Occipital lobe (tissue), 2 donors: ENCODE measurements around the gene ADISSP. TPM values are rescaled to one million over a fixed set of nuclear protein-coding genes. Genes with fewer than 3 reads are reported as not detected.

Source experiments
- DNase-seq: peaks from one replicate; lab custom pipeline; 2025; lab: John Stamatoyannopoulos, UW
- total RNA-seq: library from RNA; depleted of rRNA; stranded (reverse); fragments of >200 nt; gene quantifications from one replicate; pipeline ENCODE4 v1.2.3, GENCODE V29; 2014

The ADISSP gene
- total RNA-seq, 1 donor from 2014 or later = 18.9 TPM

DNA sequence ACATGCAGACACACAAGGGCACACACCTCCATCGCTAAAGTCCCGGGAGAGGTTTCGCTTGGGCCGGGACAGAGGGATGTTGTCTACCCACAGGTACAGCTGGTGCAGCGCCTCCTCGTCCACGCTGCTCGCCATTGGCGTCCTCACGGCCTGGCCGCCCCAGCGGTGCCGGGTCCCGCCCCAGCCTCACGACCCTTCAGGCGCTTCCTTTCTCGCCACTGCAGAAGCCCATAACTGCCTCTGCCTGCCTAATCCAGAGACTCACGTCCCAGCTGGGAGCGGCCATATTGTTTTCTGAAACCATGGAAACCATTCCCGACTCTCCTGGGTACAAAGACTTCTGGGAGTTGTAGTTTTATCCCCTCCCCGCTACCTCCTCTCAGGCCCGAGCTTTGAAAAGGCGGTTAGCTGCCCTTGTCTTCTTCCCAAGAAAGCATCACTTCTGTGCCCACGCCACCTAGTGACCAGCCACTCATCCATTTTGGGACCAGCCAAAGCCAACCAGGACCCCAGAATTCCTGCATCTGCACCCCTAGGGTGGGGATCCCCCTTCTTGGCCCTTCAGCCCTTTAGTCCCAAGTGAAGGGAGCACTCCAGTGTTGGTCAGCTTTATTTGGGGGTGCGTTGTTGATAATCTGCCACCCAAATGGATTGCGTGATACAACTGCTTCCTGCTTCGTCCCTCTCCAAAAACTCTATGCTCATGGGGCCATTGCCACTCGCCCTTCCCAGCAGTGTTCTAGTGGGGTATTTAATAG lies 13.8 kb upstream of the ADISSP start, which contains the start of gene SPEF1:
SPEF1 (minus strand) TSS at position 296 of the 758 bp plus-strand sequence; CDS start at position 135, 161 bp downstream.
- DNase-seq = peak; percentile 69

DNA sequence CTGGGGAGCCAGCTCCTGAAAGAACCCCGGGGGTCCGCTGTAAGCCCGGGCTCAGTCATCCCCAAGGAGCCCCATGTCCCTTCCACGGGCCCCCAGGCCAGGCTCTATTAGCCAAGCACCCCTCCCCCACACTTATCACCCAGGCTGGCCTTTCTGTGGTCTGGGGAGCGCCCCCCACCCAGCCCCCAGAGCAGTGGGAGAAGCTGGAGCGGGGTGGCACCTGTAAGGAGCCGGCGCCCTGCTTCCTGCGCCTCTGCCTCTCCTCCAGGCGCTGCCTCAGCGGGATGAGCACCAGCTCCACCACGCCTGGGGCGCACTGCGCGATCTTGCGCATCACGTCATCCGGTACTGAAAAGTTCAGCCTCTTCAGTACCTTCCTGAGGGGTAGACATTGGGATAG lies 11.4 kb upstream of the ADISSP start:
- DNase-seq = peak; percentile 51

DNA sequence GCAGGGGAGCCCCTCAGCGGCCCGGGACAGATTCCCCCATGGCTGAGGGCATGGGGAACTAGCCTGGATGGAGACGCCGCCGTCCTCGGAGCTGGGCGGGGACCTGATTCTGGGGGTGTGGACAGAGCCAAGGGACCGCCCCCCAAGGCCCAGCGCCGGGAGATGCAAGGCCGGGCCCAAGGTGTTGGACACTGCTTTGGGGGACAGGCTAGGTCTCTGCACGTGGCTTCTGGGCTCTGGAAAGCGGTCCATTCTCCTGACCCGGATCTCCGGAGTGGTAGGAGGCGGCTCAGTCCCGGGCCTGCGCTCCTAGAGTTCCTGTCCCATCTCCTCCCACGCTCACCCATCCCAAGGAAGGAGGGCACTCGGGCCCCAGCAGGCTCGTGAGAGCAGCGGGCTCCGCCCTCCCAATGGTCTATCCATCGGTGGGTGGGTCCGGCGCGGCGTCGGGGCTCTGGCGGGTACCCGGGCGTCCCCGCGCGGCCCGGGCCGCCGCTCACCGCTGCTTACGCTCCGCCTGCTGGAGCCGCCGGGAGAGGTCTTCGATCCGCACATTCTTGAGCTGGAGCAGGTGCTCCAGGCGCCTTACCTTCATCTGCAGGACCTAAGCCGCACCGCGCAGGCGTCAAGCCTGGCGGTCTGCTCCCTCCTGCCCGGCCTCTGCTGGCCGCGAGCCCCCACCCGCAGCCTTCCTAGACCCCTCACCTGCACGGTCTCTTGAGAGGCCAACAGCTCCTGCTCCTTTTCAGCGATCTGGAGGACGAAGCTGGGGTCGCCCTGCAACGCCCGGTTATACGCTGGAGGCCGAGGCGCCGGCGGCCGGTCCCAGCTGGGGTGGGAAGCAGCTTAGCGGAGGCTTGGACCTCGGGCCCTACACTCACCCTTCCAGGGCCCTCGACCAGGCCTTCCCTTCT lies 10.4 kb upstream of the ADISSP start:
- no peak for DNase-seq

- no peak for DNase-seq
Observed at GRCh38 chr20:3777381-3777715, 9.8 kb upstream of the ADISSP start.

DNA sequence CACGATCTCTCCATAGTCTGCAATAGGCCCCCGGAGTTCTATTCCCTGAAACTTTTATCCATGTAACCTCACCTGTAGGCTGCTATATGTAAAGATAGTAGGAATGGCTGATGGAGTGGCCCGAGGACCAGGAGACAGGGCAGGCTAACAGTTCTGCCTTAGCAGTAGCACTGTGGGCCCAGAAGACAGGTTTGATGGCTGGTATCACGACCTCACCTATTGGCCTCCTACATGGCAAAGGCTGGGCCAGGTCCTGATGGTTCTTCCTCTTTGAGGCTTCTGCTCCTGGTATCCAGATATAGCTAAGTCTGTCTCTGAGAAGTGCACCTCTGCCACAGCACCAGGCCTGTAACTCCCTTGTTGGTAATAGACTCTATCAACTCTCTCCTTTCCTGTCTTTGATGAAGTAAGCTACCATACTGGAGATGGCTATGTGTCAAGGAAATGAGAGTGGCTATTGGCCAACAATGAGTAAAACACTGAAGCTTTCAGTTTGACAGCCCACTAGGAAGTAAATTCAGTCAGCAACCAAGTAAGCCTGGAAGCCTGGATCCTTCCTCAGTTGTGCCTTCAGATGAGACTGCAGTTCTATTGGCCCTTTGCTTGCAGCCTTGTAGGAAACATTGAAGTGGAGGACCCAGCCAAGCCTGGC lies 8.0 kb upstream of the ADISSP start:
- no peak for DNase-seq

- DNase-seq = no peak
Observed at GRCh38 chr20:3771552-3772058, 4.1 kb upstream of the ADISSP start.

- DNase-seq = peak; percentile 64
Observed at GRCh38 chr20:3768342-3769130, 983 bp upstream of the ADISSP start.

GRCh38 chr20:3767110-3767426 lies 485 bp downstream of the ADISSP start:
- no peak for DNase-seq

DNA sequence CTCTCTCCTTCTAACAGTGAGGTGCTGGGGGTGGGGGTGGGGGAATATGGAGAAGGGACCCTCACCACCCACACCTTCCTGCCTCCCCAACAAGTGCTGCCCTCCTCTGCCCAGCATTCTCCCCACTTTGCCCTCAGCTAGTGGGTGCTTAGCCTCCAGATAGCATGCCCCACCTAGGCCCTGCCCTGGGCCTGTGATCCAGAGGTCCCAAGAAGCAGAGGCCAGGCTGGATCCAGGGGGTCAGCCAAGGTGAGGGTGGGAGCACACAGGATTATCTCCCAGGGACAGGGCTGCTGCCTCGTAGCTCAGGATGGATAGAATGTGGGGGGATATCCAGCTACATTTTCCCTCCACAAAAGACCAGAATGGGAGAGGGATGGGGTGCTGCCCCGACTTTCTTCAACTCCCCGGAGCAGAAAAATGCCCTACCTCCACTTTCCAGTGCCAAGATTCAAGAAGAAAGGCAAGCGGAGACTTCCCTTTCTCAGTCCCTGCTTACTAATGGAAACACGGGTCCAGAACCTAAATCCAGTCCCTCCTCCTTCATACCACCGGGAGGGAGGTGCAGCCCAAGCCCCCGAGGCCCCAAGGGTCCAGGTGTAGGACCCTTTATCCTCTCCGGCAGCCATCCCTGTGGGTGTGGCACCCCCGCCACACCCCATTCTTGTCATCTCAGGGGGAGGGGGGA lies 987 bp downstream of the ADISSP start:
- no peak for DNase-seq

- no peak for DNase-seq
Observed at GRCh38 chr20:3765171-3765882, 2.2 kb downstream of the ADISSP start.

GRCh38 chr20:3764659-3765058 lies 2.9 kb downstream of the ADISSP start:
- no peak for DNase-seq

DNA sequence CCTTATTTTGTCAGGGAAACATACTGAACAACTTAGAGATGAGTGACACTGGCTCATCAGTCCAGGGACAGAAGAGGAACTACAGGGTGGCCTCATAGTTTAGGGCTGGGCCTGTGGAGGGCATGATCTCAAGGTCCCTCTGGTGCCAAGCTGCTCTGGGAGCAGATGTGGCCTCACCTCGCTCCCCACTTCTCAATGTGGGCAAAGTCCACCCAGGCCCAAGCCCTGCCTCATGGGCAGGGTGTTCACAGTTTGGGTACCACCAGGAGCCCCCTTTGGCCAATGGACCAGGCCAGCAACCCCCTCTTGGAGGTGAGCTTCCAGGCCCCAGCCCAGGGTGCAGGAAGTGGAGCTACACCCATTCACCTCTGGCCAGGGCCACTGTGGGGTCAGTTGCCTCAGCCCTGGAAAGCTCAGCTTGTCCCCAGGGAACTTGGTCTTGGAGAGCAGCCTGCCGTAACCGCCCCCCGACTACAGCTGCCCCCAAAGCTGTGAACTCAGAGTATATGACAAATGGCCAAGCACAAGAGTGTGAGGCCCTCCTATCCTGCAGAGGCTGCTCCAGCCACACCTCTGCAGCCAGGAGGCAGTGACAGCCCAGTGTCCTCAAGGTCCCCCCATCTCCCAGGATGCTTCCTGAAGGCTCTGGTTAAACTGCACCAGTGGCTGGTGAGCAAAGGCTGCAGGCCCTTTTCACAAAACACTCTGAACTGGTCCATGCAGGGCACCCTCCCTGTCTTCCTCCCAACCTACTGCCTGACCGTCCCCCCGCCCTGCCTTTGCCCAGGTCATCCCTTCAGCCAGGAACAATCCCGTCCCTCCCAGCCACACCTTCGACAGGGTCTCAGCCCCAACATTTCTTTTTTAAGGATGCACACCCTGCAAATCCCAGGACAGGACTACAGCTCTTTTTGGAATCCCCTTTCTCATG lies 3.6 kb downstream of the ADISSP start:
- DNase-seq = no peak

- no peak for DNase-seq
Observed at GRCh38 chr20:3760655-3761348, 6.8 kb downstream of the ADISSP start.

DNA sequence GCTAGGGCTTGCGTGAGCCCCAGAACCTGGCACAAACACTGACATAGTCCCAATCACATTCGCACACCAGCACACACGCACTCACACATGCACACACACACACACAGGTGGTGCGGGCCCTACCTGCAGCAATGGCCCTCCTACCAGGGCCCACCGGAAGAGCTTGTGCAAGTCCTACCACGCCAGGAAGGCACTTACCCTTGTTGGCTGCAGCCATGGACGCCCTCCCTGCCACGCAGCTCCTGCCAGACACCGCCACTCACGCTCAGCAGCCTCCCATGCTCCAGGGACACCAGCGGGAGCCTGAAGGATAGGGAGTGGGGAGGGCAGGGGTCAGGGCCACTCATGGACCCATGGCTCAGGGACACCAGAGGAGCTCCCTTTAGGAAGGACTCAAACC lies 7.7 kb downstream of the ADISSP start:
- DNase-seq = no peak

DNA sequence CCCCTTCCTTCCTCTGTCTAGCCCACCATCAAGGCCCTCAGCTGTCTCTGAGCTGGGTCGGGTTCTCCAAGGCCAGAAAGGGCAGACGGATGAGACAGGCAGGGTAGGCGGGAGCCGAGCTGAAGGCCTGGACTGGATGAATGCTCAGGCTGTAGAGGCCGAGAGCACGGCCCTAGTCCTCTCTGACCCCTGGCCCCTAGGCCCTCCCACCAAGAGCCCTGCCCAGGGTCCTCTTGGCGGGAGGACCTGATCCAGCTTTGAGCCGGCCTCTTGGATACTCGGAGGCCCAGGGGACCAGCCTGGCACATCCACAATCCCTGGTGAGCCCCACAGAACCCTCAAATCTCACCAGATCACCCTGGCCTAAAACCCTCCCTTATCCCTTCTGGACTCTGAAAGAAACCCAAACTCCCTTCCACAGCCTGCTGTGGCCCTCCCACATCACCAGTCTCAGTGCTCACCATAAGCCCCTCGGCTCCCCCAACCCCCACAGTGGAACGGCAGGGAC lies 8.2 kb downstream of the ADISSP start:
- no peak for DNase-seq

DNA sequence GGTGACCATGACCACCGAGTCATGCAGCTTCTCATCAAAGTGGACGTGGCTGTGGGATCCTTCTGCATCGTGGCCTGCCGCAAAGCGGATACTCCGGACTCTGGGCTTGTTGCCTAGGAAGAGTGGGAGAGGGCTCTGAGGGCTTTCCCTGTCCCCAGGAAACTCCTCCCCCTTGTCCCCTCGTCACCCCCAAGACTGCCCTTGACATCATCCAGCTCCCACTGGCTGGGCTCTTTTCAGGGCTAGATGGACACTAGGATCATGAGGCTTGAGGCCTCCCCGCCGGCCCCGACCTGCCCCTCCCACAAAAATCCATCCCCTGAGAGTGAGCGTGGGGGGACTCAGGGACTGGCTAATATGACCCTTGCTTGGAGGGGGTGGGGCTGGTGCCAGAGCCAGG lies 9.0 kb downstream of the ADISSP start:
- DNase-seq = no peak

- no peak for DNase-seq
Observed at GRCh38 chr20:3757268-3757667, 10.3 kb downstream of the ADISSP start.
